ENCODE results near the gene RASGRF2. TPM values are rescaled to one million over a fixed set of nuclear protein-coding genes. Genes with fewer than 3 reads are reported as not detected.

The RASGRF2 gene
- total RNA-seq, 1 donor from 2014 or later: 2.6 TPM

DNA sequence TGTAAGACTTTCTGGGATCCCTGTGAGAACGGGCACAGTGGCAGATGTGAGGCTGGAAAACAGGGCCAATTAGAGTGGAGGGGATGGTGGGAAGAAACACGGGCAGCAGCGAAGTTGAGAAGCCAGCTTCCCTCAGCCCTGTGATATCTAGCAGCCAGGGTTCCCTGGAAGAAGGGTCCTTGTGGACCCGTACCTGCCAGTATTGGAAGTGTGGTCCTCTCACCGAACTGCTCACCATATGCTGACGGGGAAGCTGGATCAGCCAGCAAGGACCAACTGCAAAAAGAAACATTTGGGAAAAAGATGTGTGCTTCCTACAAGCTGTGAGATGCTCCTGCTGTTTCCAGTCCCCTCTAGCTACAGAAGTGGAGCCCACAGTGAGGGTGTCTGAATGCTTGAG lies 286.5 kb downstream of the RASGRF2 start:
- DNase-seq (ENCODE audit: low read depth): no peak
- no peak overlapping the region for H3K4me3 ChIP-seq (ENCODE audit: low read depth, low read length)
- TF ChIP-seq, protein P1, sequence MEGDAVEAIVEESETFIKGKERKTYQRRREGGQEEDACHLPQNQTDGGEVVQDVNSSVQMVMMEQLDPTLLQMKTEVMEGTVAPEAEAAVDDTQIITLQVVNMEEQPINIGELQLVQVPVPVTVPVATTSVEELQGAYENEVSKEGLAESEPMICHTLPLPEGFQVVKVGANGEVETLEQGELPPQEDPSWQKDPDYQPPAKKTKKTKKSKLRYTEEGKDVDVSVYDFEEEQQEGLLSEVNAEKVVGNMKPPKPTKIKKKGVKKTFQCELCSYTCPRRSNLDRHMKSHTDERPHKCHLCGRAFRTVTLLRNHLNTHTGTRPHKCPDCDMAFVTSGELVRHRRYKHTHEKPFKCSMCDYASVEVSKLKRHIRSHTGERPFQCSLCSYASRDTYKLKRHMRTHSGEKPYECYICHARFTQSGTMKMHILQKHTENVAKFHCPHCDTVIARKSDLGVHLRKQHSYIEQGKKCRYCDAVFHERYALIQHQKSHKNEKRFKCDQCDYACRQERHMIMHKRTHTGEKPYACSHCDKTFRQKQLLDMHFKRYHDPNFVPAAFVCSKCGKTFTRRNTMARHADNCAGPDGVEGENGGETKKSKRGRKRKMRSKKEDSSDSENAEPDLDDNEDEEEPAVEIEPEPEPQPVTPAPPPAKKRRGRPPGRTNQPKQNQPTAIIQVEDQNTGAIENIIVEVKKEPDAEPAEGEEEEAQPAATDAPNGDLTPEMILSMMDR (conservative IDR thresholded peaks at IDR 0.05; ENCODE audit: low read depth, low read length): no peak

DNA sequence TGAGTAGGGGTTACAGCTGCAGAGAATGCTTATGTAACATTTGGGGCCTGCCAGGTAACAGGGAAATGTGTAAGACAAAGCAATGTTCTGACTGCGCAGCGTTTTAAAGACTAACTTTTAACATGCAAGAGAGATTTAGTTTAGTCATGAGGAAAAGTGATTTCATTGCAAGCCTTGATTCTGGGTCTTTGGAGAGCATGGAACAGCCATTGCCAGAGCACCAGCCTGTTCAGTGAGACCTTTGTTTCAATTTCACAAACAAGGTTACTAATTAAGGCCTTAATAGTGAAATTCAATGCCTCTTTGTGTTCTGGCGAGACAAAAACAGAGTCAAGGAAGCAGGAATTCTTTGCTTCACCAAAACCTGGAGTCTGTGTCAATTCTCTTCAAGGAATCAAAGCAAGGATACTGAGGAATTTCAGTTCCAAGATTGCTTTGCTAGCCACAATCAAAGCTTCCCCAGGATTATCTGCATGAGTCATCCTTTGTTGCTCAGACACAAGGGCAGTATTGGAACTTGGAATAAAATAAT lies 287.3 kb downstream of the RASGRF2 start:
- TF ChIP-seq, protein P1 (conservative IDR thresholded peaks at IDR 0.05; ENCODE audit: low read depth, low read length): no peak
- peak; percentile 47 for DNase-seq (ENCODE audit: low read depth)
- H3K4me3 ChIP-seq (ENCODE audit: low read depth, low read length): no peak overlapping the region

DNA sequence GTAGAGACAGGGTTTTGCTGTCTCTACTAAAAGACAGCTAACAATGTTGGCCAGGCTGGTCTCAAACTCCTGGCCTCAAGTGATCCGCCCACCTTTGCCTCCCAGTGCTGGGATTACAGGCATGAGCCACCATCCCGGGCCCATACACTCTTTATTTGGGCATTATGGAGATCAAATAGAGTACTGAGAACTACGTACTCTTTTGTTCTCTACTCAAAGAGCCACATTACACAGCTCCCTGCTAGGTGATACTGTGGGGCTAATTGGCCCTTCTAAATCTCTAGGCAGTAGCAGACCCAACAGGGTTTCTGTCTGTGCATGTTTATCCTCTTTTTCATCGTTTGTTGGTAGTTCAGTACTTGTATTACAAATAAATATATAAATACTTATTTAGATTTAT lies 289.1 kb downstream of the RASGRF2 start:
- TF ChIP-seq, protein P1 (conservative IDR thresholded peaks at IDR 0.05; ENCODE audit: low read depth, low read length): no peak
- no peak overlapping the region for H3K4me3 ChIP-seq (ENCODE audit: low read depth, low read length)
- no peak for DNase-seq (ENCODE audit: low read depth)

DNA sequence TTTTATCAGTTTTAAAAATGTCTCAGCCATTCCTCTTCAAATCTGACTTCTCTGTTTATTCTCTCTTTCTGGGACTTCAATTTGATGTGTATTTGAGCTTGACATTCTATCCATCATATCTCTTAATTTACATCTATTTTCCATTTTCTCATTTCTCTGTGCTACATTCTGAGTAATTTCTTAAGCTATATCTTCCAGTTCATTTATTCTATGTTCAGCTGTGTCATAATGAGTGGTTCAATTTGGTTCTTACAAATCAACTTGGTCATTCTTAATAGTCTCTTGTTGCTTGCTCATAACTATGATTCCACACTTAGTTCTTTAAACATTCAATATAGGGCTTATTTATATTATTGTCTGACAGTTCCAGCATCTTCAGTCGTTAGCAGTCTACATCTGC lies 289.8 kb downstream of the RASGRF2 start:
- TF ChIP-seq, protein P1 (conservative IDR thresholded peaks at IDR 0.05; ENCODE audit: low read depth, low read length): no peak
- DNase-seq (ENCODE audit: low read depth): no peak
- no peak overlapping the region for H3K4me3 ChIP-seq (ENCODE audit: low read depth, low read length)

DNA sequence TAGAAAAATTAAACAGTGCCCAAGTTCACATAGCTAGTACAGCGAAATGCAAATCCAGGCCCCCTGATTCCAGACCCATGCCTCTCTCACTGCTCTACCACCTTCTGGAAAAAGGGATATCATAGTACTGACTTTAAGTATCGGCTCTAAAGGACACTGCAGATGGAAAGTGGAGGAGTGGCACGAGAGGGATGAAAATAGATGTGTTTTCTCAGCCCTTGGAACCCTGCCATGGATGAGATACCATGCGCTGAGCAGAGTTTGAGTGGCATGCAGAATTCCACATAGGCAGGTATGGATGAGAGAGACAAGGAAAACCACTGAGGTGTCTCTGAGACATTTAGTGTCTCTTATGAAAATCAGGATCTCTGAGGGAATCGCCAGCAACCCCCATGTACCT lies 291.8 kb downstream of the RASGRF2 start:
- no peak overlapping the region for H3K4me3 ChIP-seq (ENCODE audit: low read depth, low read length)
- no peak for DNase-seq (ENCODE audit: low read depth)
- TF ChIP-seq, protein P1 (conservative IDR thresholded peaks at IDR 0.05; ENCODE audit: low read depth, low read length): no peak

DNA sequence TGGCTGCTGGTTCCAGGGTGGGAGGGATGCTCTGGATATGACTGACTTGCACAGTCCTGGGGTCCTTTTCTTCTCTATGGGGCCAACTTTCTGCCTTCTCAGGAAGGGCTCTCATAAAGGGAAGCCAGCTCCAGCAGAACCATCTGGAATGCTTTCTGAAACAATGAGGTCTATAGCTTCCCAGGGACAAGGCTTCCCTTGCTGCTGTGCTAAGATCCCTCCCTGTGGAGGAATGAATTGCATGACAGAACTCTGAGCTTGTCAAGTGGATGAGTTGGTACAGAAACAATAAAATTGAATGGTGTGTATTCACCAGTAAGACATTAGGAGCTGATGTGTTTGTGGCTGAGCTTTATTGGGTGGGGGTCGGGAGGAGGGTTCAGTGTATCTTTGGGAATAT lies 292.7 kb downstream of the RASGRF2 start:
- TF ChIP-seq, protein P1 (conservative IDR thresholded peaks at IDR 0.05; ENCODE audit: low read depth, low read length): no peak
- DNase-seq (ENCODE audit: low read depth): no peak
- no peak overlapping the region for H3K4me3 ChIP-seq (ENCODE audit: low read depth, low read length)

DNA sequence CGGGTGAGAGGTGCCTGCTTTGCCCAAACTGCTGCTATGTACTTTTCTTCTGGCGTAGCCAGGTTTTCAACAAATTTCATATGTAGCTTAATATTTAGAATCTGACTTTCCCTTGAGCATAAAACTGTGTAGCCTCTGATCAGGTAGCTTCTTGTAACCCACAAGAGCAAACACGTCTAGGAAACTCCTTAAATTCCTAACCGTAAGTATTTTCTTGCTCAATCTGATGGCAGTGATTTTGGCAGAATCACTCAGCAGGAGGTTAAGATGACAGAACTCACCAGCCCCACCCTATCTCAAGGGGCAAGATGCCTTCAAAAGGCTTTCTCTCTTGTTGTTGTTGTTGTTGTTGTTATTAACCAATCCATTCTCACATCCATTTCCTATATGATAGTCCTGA lies 293.7 kb downstream of the RASGRF2 start:
- TF ChIP-seq, protein P1 (conservative IDR thresholded peaks at IDR 0.05; ENCODE audit: low read depth, low read length): no peak
- H3K4me3 ChIP-seq (ENCODE audit: low read depth, low read length): no peak overlapping the region
- DNase-seq (ENCODE audit: low read depth): no peak

All from epithelial cell of proximal tubule (primary cell).